Measurements from ENCODE around the gene RDH5. TPM values are rescaled to one million over a fixed set of nuclear protein-coding genes. Genes with fewer than 3 reads are reported as not detected.

The RDH5 gene
- total and polyA plus RNA-seq, 2 of the 13 experiments (the other 11 are each of a cell fraction or from before 2014, with no cell fraction given), result 2.6 to 5.7 TPM

GRCh38 chr12:55720071-55720564 is at the start of gene RDH5 (continued):
- TF ChIP-seq ZNF609 (CRISPR knock-in tag; IDR thresholded peaks at IDR 0.05; ENCODE audit: borderline replicate concordance) (no peak), ARNTL (CRISPR knock-in tag; IDR thresholded peaks at IDR 0.05) (0 out of 2 replicates have a peak, but pooled peaks have one; percentile 5), RAD51 (IDR thresholded peaks at IDR 0.05; ENCODE audit: borderline replicate concordance) (no peak), HNF4G (IDR thresholded peaks at IDR 0.05; ENCODE audit: borderline replicate concordance, low read depth, low read length) (peak; percentile 58; the same call in 1 of the 2 replicates), HNF4G (CRISPR knock-in tag; IDR thresholded peaks at IDR 0.05; ENCODE audit: borderline replicate concordance, low read depth) (no peak; the same call in 1 of the 2 replicates), PAXIP1 (CRISPR knock-in tag; conservative IDR thresholded peaks at IDR 0.05) (peak; percentile 54; the same call in 1 of the 2 replicates), GMEB1 (CRISPR knock-in tag; IDR thresholded peaks at IDR 0.05; ENCODE audit: borderline replicate concordance) (no peak), RERE (CRISPR knock-in tag; IDR thresholded peaks at IDR 0.05; ENCODE audit: low read depth) (no peak), ZNF781 (CRISPR knock-in tag; IDR thresholded peaks at IDR 0.05; ENCODE audit: borderline replicate concordance, not compliant biosample characterization) (no peak), XRCC5 (optimal IDR thresholded peaks at IDR 0.05; ENCODE audit: low read length) (peak; percentile 66), TBX2 (CRISPR knock-in tag; IDR thresholded peaks at IDR 0.05; ENCODE audit: borderline replicate concordance) (peak; percentile 36; the same call in 1 of the 2 replicates), KLF6 (CRISPR knock-in tag; IDR thresholded peaks at IDR 0.05) (no peak), POLR2G (IDR thresholded peaks at IDR 0.05; ENCODE audit: low read depth, low read length) (peak; percentile 63; the same call in 1 of the 2 replicates)
